ENCODE measurements around the gene REC114.

The REC114 gene

GRCh38 chr15:73605759-73606436 is 162.9 kb downstream of the REC114 start:
- Histone ChIP-seq H3K9me3 (ENCODE audit: control insufficient read depth, insufficient read depth, low read length) (no peaks in the 10 kb centered on the region), H3K27me3 (ENCODE audit: control insufficient read depth, insufficient read depth, low read length) (no peaks in the 10 kb centered on the region), H3K4me3 (ENCODE audit: low read depth, low read length) (0 out of 2 replicates have a peak overlapping the region, but pooled peaks have one; percentile 5), H3K9ac (ENCODE audit: low read depth, low read length) (no peak overlapping the region), H3K36me3 (ENCODE audit: control insufficient read depth, insufficient read depth, low read length) (no peaks in the 10 kb centered on the region), H3K4me1 (ENCODE audit: control insufficient read depth, insufficient read depth, low read length) (peaks cover 44% of the 10 kb centered on the region), H3K27ac (ENCODE audit: low read depth, low read length) (peak overlapping the region; percentile 60)

- no peak overlapping the region for H3K9ac ChIP-seq (ENCODE audit: low read depth, low read length)
- H3K27me3 ChIP-seq (ENCODE audit: control insufficient read depth, insufficient read depth, low read length), result no peaks in the 10 kb centered on the region
- peaks cover 29% of the 10 kb centered on the region for H3K4me1 ChIP-seq (ENCODE audit: control insufficient read depth, insufficient read depth, low read length)
- H3K4me3 ChIP-seq (ENCODE audit: low read depth, low read length), result no peak overlapping the region
- no peaks in the 10 kb centered on the region for H3K36me3 ChIP-seq (ENCODE audit: control insufficient read depth, insufficient read depth, low read length)
- H3K9me3 ChIP-seq (ENCODE audit: control insufficient read depth, insufficient read depth, low read length), result no peaks in the 10 kb centered on the region
- no peak overlapping the region for H3K27ac ChIP-seq (ENCODE audit: low read depth, low read length)
These were observed 164.4 kb downstream of the REC114 start for GRCh38 chr15:73607405-73607804.

GRCh38 chr15:73607843-73608242 is 164.9 kb downstream of the REC114 start:
- H3K9ac ChIP-seq (ENCODE audit: low read depth, low read length), result no peak overlapping the region
- H3K36me3 ChIP-seq (ENCODE audit: control insufficient read depth, insufficient read depth, low read length), result no peaks in the 10 kb centered on the region

DNA sequence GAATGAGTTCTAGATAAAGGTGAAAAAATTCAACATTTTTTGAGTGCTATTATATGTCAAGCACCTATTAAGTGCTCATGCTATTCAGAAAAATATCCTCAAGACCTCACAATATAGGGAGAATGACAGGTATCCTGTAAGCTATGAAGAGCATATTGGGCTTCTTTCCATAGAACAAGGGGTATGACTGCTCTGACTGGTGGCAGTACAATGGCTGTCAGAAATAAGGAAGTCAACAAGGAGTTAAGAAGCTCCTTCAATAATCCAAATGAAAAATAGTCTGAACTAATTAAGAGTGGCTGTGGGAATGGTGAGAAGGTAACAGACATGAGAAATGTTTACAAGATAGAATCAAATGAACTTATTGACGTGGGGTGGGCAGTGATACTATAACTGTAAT is 165.5 kb downstream of the REC114 start:
- Histone ChIP-seq H3K4me1 (ENCODE audit: control insufficient read depth, insufficient read depth, low read length) (peaks cover 19% of the 10 kb centered on the region), H3K27ac (ENCODE audit: low read depth, low read length) (no peak overlapping the region), H3K9me3 (ENCODE audit: control insufficient read depth, insufficient read depth, low read length) (no peaks in the 10 kb centered on the region), H3K9ac (ENCODE audit: low read depth, low read length) (no peak overlapping the region), H3K4me3 (ENCODE audit: low read depth, low read length) (no peak overlapping the region), H3K36me3 (ENCODE audit: control insufficient read depth, insufficient read depth, low read length) (no peaks in the 10 kb centered on the region), H3K27me3 (ENCODE audit: control insufficient read depth, insufficient read depth, low read length) (no peaks in the 10 kb centered on the region)

More at GRCh38 chr15:73607843-73608242, 164.9 kb downstream of the REC114 start:
- Histone ChIP-seq H3K4me3 (ENCODE audit: low read depth, low read length) (no peak overlapping the region), H3K27me3 (ENCODE audit: control insufficient read depth, insufficient read depth, low read length) (no peaks in the 10 kb centered on the region), H3K9me3 (ENCODE audit: control insufficient read depth, insufficient read depth, low read length) (no peaks in the 10 kb centered on the region), H3K27ac (ENCODE audit: low read depth, low read length) (no peak overlapping the region), H3K4me1 (ENCODE audit: control insufficient read depth, insufficient read depth, low read length) (peaks cover 25% of the 10 kb centered on the region)

DNA sequence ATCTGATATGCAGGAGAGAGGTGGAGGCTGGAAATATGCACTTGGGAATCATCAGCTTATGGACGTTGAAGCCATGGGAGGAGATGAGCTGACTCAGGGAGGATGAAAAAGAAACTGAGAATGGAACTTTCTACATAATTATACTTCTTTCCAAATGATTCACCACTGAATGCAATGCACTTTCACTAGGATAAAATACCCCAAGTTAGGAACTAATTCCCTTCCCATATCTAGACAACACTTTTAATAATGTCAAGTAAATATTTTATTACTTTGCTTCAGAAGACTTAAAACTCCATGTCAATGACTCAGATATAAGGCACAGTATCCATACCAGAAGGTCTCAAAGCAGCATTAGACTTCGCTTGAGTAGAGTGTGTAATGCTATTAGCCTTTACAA is 166.0 kb downstream of the REC114 start:
- no peaks in the 10 kb centered on the region for H3K36me3 ChIP-seq (ENCODE audit: control insufficient read depth, insufficient read depth, low read length)
- peaks cover 15% of the 10 kb centered on the region for H3K4me1 ChIP-seq (ENCODE audit: control insufficient read depth, insufficient read depth, low read length)
- H3K9ac ChIP-seq (ENCODE audit: low read depth, low read length), result no peak overlapping the region
- no peaks in the 10 kb centered on the region for H3K27me3 ChIP-seq (ENCODE audit: control insufficient read depth, insufficient read depth, low read length)
- no peak overlapping the region for H3K4me3 ChIP-seq (ENCODE audit: low read depth, low read length)
- no peaks in the 10 kb centered on the region for H3K9me3 ChIP-seq (ENCODE audit: control insufficient read depth, insufficient read depth, low read length)
- no peak overlapping the region for H3K27ac ChIP-seq (ENCODE audit: low read depth, low read length)
